NB4 (cell line): ENCODE measurements around the gene GAN.

Source experiments
- MYC ChIP-seq: IDR thresholded peaks from 2 replicates; pipeline ENCODE4 v1.6.1; 2011; ENCODE audit warnings: low read depth, low read length
- POLR2A ChIP-seq: IDR thresholded peaks from 2 replicates; pipeline ENCODE4 v1.6.1; 2011; ENCODE audit warnings: mild to moderate bottlenecking; ENCODE audit not compliant: insufficient read length; ENCODE audit errors: extremely low read depth
- TF ChIP-seq, protein P1 (sequence below): IDR thresholded peaks from one replicate; pipeline ENCODE4 v1.5.1; 2012; ENCODE audit warnings: low read depth, low read length

- TF ChIP-seq, protein P1, sequence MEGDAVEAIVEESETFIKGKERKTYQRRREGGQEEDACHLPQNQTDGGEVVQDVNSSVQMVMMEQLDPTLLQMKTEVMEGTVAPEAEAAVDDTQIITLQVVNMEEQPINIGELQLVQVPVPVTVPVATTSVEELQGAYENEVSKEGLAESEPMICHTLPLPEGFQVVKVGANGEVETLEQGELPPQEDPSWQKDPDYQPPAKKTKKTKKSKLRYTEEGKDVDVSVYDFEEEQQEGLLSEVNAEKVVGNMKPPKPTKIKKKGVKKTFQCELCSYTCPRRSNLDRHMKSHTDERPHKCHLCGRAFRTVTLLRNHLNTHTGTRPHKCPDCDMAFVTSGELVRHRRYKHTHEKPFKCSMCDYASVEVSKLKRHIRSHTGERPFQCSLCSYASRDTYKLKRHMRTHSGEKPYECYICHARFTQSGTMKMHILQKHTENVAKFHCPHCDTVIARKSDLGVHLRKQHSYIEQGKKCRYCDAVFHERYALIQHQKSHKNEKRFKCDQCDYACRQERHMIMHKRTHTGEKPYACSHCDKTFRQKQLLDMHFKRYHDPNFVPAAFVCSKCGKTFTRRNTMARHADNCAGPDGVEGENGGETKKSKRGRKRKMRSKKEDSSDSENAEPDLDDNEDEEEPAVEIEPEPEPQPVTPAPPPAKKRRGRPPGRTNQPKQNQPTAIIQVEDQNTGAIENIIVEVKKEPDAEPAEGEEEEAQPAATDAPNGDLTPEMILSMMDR, result no peak
- TF ChIP-seq POLR2A (no peak), MYC (no peak)
These were observed 59.8 kb downstream of the GAN start for GRCh38 chr16:81374550-81374949.
